Measurements from ENCODE around the gene GTF2IRD2.
"Not testable (repeated sequence)": the region's sequence is repeated elsewhere in the genome, so short reads cannot be mapped to it uniquely, and the experiment has no call there.

The GTF2IRD2 gene

GRCh38 chr7:74850833-74851721 is at the start of gene GTF2IRD2:
GTF2IRD2 (minus strand) TSS chr7:74851605; CDS start chr7:74836378, 15,227 bp downstream.
- DNase-seq (ENCODE audit: low read depth); H3K4me3 ChIP-seq (ENCODE audit: low read depth, low read length): not testable (repeated sequence)

DNA sequence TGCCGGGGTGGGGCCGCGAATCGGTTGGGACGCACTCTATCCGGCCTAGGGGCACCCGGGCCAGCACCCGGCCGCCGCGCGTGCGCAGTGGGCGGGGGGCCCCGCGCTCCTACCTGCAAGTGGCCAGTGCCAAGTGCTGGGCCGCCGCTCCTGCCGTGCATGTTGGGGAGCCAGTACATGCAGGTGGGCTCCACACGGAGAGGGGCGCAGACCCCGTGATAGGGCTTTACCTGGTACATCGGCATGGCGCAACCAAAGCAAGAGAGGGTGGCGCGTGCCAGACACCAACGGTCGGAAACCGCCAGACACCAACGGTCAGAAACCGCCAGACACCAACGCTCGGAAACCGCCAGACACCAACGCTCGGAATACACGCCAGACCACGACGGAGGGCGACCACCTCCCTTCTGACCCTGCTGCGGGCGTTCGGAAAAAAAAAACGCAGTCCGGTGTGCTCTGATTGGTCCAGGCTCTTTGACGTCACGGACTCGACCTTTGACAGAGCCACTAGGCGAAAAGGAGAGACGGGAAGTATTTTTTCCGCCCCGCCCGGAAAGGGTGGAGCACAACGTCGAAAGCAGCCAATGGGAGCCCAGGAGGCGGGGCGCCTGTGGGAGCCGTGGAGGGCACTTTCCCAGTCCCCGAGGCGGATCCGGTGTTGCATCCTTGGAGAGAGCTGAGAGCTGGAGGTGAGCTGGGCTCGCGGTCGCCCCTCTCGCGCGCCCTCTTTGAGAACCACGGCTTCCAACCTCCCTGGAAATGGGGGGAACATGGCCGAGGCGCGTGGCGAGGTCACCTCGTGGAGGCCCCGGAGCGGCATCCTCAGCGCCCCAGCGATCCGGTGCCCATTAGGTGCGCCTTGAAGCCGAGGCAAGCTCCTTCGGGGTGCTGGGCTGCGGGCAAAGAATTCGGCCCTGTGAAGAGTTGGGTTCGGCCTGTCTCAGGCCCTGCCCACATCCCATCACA is 39.0 kb upstream of the GTF2IRD2 start:
- peak overlapping the region; percentile 64 for H3K4me3 ChIP-seq (ENCODE audit: low read depth, low read length)
- DNase-seq (ENCODE audit: low read depth), result peak; percentile 67

- H3K4me3 ChIP-seq (ENCODE audit: low read depth, low read length), result peak overlapping the region; percentile 26
Measured at GRCh38 chr7:74889518-74890129, 38.2 kb upstream of the GTF2IRD2 start.

GRCh38 chr7:74885295-74885694 is 33.9 kb upstream of the GTF2IRD2 start:
- DNase-seq (ENCODE audit: low read depth); H3K4me3 ChIP-seq (ENCODE audit: low read depth, low read length): not testable (repeated sequence)

More at GRCh38 chr7:74889518-74890129, 38.2 kb upstream of the GTF2IRD2 start:
- DNase-seq (ENCODE audit: low read depth), result not testable (repeated sequence)

DNA sequence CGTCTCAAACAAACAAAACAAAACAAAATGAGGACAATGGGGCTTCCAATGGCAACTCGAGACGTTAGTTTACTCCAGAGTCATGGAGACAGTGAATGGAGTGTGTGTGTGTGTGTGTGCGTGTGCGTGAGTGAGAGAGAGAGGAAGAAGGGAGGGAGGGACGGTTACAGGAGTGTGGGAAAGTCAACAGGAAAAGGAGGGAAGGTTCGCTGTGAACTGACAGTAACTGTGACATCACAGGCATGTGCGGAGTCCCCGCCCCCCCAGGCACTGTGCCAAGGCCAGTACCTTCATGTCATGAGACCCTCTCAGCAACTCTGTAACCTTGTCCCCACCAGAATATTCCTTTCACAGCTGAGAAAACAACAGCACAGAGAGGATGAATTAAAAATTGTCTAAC is 30.7 kb upstream of the GTF2IRD2 start:
- H3K4me3 ChIP-seq (ENCODE audit: low read depth, low read length); DNase-seq (ENCODE audit: low read depth): not testable (repeated sequence)

DNA sequence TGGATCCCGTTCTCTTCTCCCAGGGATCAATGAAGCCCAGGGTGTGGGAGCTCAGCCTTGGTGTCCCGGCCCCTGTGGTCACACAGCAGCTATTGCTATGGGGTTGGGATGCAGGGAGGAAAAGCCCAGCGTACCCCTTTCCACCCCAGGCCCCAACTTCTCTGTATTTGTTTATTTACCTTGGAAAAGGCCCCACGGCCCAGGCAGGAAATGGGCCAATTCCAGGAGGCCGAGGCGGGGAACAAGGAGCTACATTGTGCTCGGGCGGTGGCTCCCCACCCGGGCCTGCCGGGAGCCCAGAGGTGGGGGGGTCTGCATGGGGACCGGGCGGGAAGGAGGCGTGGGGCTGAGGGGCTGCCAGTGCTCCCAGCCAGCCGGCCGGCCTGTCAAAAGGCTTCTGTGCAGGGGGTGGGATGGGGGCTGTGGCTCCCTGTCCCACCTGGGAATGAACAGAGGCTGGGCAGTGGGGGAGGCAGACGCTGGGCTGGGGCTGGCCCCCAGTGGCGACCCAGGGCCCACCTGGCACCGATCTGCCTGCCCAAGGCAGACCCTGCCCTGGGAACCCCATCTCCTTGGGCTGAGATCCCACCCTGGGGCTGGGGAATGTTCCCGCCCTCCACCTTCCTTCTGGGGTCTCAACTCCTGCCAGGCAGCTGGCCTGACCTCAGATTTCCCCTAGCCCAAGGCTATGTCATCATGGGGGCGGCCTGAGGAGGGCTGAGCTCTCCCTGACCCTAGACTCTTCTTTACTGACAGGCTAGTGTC is 23.5 kb upstream of the GTF2IRD2 start:
- not testable (repeated sequence) for H3K4me3 ChIP-seq (ENCODE audit: low read depth, low read length)
- peak; percentile 12 for DNase-seq (ENCODE audit: low read depth)

- DNase-seq (ENCODE audit: low read depth), result not testable (repeated sequence)
Measured at GRCh38 chr7:74874104-74874747, 22.8 kb upstream of the GTF2IRD2 start.

GRCh38 chr7:74872542-74872941 is 21.1 kb upstream of the GTF2IRD2 start:
- not testable (repeated sequence) for H3K4me3 ChIP-seq (ENCODE audit: low read depth, low read length); DNase-seq (ENCODE audit: low read depth)

More at GRCh38 chr7:74874104-74874747, 22.8 kb upstream of the GTF2IRD2 start:
- H3K4me3 ChIP-seq (ENCODE audit: low read depth, low read length), result not testable (repeated sequence)

GRCh38 chr7:74865777-74866176 is 14.4 kb upstream of the GTF2IRD2 start:
- not testable (repeated sequence) for H3K4me3 ChIP-seq (ENCODE audit: low read depth, low read length); DNase-seq (ENCODE audit: low read depth)

DNA sequence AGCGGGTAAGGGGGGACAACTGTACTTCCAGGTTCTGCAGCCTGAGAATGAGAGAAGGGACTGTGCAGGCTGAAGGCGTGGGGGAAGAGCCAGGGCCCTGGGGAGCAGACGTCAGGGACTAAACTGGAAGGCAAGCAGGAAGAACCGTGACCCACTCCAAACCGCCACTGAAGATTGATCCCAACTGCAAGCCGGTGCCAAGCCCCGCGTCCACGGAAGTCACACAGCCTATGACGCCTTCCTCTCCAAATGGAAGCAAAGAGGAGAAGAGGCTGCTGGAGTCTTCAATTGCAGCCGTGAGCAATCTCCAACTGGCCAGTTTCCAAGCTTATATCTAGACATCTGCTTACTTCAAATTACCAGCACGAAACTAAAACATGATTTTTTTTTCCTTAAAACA is 1.6 kb downstream of the GTF2IRD2 start:
- DNase-seq (ENCODE audit: low read depth); H3K4me3 ChIP-seq (ENCODE audit: low read depth, low read length): not testable (repeated sequence)

- H3K4me3 ChIP-seq (ENCODE audit: low read depth, low read length); DNase-seq (ENCODE audit: low read depth): not testable (repeated sequence)
Measured at GRCh38 chr7:74830411-74830810, 21.0 kb downstream of the GTF2IRD2 start.

DNA sequence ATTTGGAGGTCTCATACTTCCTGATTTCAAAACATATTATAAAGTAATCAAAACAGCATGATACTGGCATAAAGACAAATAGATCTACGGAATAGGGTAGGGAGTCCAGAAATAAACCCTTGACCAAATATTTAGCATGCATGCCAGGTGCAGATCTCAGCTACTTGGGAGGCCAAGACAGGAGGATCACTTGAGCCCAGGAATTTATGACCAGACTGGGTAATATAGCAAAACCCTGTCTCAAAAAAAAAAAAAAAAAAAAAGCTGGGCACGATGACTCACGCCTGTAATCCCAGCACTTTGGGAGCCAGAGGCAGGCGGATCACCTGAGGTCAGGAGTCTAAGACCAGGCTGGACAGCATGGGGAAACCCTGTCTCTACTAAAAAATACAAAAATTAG is 21.4 kb downstream of the GTF2IRD2 start:
- DNase-seq (ENCODE audit: low read depth); H3K4me3 ChIP-seq (ENCODE audit: low read depth, low read length): not testable (repeated sequence)

GRCh38 chr7:74821259-74821658 is 30.1 kb downstream of the GTF2IRD2 start:
- DNase-seq (ENCODE audit: low read depth); H3K4me3 ChIP-seq (ENCODE audit: low read depth, low read length): not testable (repeated sequence)

- DNase-seq (ENCODE audit: low read depth); H3K4me3 ChIP-seq (ENCODE audit: low read depth, low read length): not testable (repeated sequence)
Measured at GRCh38 chr7:74820146-74820805, 31.1 kb downstream of the GTF2IRD2 start.

DNA sequence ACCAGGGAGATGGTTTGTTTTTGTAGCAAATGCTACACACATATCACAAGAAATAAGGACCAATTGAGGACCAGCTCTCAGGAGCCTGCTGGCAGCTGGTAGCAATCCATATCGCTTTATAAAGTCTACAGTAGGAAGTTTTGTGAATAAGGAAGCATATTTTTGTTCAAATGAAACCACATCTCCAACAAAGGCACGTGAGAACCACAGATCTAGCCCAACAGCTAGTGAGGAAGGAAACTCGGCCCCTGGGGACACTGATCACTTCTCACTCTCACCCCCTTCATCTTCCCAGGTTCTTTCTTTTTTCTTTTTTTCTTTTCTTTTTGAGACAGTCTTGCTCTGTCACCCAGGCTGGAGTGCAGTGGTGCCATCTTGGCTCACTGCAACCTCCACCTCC is 35.5 kb downstream of the GTF2IRD2 start:
- not testable (repeated sequence) for H3K4me3 ChIP-seq (ENCODE audit: low read depth, low read length); DNase-seq (ENCODE audit: low read depth)

DNA sequence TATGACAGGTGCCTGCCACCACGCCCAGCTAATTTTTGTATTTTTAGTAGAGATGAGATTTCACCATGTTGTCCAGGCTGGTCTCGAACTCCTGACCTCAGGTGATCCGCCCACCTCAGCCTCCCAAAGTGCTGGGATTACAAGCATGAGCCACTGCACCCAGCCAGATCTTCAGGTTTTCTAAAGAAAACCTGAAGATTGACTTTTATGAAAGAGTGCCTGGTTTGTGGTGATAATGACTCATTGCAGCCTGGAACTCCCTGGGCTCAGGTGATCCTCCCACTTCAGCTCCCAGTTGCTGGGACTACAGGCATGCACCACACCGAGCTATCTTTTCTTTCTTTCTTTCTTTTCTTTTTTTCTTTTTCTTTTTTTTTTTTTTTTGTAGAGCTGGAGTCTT is 52.8 kb downstream of the GTF2IRD2 start:
- H3K4me3 ChIP-seq (ENCODE audit: low read depth, low read length); DNase-seq (ENCODE audit: low read depth): not testable (repeated sequence)

DNA sequence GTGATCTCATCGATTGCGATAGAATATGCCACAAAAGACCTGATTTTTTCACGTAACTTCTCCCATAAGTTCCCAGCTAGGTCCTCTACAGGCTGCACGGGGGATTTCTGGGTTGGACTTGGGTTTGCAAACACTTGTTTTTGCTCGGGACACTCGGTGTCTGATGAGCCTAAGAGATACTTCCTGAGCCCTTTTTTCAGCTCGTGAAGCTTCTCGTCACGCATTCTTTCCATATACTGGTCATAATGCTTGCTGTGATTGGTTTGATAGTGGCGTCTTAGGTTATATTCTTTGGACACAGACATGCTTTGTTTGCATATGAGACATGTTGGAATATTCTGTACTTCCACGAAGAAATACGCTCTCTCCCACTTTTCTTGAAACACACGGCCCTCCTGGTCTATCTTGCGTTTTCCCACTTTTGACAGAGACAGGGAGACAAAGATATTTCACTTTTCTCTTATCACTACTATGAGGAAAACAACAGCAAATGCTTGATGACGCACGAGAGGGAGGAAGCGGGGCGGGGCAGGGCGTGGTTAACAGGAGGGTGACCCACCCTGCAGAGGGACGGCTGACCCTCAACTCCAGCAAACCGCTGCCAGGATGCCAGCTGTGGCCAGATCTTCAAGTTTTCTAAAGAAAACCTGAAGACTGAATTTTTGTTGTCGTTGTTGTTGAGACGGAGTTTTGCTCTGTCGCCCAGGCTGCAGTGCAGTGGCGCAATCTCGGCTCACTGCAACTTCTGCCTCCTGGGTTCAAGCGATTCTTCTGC is 53.4 kb downstream of the GTF2IRD2 start:
- H3K4me3 ChIP-seq (ENCODE audit: low read depth, low read length), result not testable (repeated sequence)

More for the DNA sequence above, 53.4 kb downstream of the GTF2IRD2 start:
- DNase-seq (ENCODE audit: low read depth), result not testable (repeated sequence)

All from choroid plexus epithelial cell (primary cell).